ENCODE data around the gene SCARB1.

DNA sequence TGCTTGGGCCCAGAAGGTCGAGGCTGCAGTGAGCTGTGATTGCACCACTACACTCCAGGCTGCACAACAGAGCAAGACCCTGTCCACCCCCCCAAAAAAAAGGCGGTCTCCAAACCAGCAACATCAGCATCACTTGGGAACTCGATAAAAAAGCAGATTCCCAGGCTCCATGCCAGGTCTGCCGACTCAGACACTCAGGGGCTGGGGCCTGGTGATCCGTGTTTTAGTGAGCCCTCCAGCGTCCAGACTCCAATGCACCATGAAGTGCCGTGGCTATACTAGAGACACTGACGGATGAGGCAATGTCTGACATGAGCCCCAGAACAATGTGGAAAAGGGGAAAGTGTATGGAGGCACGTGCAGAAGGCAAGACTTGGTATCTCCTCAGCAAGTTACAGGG is 28.8 kb downstream of the SCARB1 start:
- TF ChIP-seq CTCF (IDR thresholded peaks at IDR 0.05; ENCODE audit: low read length) (no peak), EZH2 (IDR thresholded peaks at IDR 0.05; ENCODE audit: borderline replicate concordance, low read length) (no peak)
